ENCODE measurements around the gene DAB1. TPM values are rescaled to one million over a fixed set of nuclear protein-coding genes. Genes with fewer than 3 reads are reported as not detected.

The DAB1 gene
- total RNA-seq, 1 donor from 2014 or later = 14.0 TPM

DNA sequence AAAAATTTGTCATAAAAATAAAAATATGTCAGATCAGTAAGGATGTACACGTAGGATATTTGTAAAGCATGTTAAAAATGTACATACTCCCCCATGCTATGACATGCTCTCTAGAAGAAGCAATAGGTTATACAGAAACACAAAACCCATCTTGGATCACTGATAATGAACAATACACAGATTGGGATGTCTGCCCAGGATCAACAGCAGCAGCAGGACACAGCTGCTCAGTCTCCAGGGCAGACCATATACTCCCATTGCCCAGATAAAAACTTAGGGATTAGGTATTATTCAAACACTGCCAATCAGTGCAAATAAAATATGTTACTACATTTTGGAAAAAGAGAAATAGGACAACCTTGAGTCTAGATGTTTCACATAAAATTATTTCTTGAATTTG, 39.0 kb downstream of the DAB1 start:
- Mint-ChIP-seq H3K9me3 (peaks cover 3% of the 10 kb centered on the region), H3K27ac (ENCODE audit: unreplicated experiment) (no peak overlapping the region), H3K36me3 (ENCODE audit: low read depth) (peaks cover 2% of the 10 kb centered on the region), H3K4me1 (peaks cover 27% of the 10 kb centered on the region), H3K27me3 (ENCODE audit: low read depth) (no peaks in the 10 kb centered on the region), H3K4me3 (no peak overlapping the region)
- TF ChIP-seq, protein P1, sequence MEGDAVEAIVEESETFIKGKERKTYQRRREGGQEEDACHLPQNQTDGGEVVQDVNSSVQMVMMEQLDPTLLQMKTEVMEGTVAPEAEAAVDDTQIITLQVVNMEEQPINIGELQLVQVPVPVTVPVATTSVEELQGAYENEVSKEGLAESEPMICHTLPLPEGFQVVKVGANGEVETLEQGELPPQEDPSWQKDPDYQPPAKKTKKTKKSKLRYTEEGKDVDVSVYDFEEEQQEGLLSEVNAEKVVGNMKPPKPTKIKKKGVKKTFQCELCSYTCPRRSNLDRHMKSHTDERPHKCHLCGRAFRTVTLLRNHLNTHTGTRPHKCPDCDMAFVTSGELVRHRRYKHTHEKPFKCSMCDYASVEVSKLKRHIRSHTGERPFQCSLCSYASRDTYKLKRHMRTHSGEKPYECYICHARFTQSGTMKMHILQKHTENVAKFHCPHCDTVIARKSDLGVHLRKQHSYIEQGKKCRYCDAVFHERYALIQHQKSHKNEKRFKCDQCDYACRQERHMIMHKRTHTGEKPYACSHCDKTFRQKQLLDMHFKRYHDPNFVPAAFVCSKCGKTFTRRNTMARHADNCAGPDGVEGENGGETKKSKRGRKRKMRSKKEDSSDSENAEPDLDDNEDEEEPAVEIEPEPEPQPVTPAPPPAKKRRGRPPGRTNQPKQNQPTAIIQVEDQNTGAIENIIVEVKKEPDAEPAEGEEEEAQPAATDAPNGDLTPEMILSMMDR (conservative IDR thresholded peaks at IDR 0.05) = no peak
- no peak for DNase-seq (ENCODE audit: low read depth, low spot score)

DNA sequence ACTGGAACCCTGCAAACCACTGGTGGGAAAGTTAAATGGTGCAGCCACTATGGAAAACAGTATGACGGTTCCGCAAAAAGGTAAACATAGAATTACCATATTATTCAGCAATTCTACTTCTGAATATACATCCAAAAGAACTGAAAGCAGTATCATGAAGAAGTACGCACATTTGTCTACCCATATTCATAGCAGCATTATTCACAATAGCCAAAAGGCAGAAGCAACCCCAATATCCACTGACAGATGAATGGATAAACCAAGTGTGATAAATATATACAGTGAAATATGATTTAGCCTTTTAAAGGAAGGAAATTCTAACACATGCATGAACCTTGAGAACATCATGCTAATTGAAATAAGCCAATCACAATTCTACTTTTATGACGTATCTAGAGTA, 39.6 kb downstream of the DAB1 start:
- H3K27me3 Mint-ChIP-seq (ENCODE audit: low read depth) = no peaks in the 10 kb centered on the region
- H3K9me3 Mint-ChIP-seq = peaks cover 3% of the 10 kb centered on the region
- H3K4me1 Mint-ChIP-seq = peaks cover 27% of the 10 kb centered on the region
- H3K36me3 Mint-ChIP-seq (ENCODE audit: low read depth) = peaks cover 2% of the 10 kb centered on the region
- DNase-seq (ENCODE audit: low read depth, low spot score) = no peak
- TF ChIP-seq, protein P1 (conservative IDR thresholded peaks at IDR 0.05) = no peak
- no peak overlapping the region for H3K27ac Mint-ChIP-seq (ENCODE audit: unreplicated experiment)
- H3K4me3 Mint-ChIP-seq = no peak overlapping the region

DNA sequence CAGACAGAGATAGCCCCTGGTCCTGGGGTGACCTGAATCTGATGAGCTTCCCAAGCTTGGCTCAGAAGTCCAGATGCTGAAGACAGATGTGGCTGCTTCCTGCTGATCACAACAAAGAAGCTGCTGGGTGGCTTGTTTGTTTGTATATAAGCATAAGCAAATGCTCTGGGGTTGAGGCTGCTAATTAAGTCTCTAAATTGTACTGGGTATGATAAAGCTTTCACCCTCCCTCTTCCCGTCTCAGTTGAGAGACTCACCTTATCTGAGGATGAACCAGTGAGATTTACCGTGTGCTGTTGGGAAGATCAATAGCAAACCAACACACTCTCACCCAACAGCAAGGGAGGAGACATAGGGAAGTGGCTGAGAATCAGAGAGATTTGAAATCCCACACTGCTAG, 42.0 kb downstream of the DAB1 start:
- Mint-ChIP-seq H3K27ac (ENCODE audit: unreplicated experiment) (peak overlapping the region; percentile 60), H3K4me1 (peaks cover 23% of the 10 kb centered on the region), H3K36me3 (ENCODE audit: low read depth) (no peaks in the 10 kb centered on the region), H3K4me3 (no peak overlapping the region), H3K27me3 (ENCODE audit: low read depth) (no peaks in the 10 kb centered on the region), H3K9me3 (no peaks in the 10 kb centered on the region)
- TF ChIP-seq, protein P1 (conservative IDR thresholded peaks at IDR 0.05) = no peak
- no peak for DNase-seq (ENCODE audit: low read depth, low spot score)

DNA sequence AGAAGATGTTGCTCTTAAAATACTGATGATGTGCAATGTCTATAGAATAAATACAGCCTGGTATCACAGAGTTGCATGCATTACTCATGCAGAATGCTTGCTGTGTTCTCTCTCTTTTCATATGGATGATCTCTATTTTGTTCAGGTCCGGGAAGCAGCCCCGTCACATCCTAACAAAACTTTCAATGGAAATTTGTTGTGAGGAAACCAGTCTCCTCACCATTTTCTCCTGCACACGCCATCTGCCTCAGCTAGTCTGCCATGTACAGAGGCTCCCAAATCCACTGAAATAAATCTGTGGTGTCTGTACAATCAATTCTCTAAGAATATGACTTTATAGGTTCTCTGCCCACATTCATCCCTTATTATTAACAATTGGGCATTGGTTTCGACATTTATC, 42.4 kb downstream of the DAB1 start:
- peaks cover 23% of the 10 kb centered on the region for H3K4me1 Mint-ChIP-seq
- no peaks in the 10 kb centered on the region for H3K27me3 Mint-ChIP-seq (ENCODE audit: low read depth)
- peak overlapping the region; percentile 76 for H3K27ac Mint-ChIP-seq (ENCODE audit: unreplicated experiment)
- no peak overlapping the region for H3K4me3 Mint-ChIP-seq
- DNase-seq (ENCODE audit: low read depth, low spot score) = no peak
- TF ChIP-seq, protein P1 (conservative IDR thresholded peaks at IDR 0.05) = no peak
- no peaks in the 10 kb centered on the region for H3K9me3 Mint-ChIP-seq
- H3K36me3 Mint-ChIP-seq (ENCODE audit: low read depth) = no peaks in the 10 kb centered on the region

DNA sequence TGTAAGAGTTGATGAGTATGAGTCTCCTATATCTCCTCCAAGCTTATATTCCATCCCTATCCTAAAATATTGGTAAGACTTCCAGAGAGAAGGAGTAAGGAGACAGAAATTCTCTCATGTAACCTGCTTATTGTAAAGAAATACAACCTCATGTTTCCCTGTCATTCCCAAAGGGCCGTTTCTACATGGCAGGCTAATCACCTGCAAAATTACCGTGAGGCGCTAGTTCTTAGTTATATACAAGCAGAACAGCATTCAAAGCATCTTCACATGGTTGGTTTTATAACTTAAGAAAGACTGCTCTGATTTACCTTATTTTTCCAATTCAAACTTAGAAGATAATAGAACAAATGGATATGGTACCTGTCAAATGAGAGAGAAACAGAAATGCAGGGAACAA, 42.9 kb downstream of the DAB1 start:
- TF ChIP-seq, protein P1 (conservative IDR thresholded peaks at IDR 0.05) = no peak
- Mint-ChIP-seq H3K27ac (ENCODE audit: unreplicated experiment) (no peak overlapping the region), H3K4me1 (peaks cover 21% of the 10 kb centered on the region), H3K4me3 (no peak overlapping the region), H3K27me3 (ENCODE audit: low read depth) (no peaks in the 10 kb centered on the region), H3K36me3 (ENCODE audit: low read depth) (no peaks in the 10 kb centered on the region), H3K9me3 (no peaks in the 10 kb centered on the region)
- DNase-seq (ENCODE audit: low read depth, low spot score) = no peak

DNA sequence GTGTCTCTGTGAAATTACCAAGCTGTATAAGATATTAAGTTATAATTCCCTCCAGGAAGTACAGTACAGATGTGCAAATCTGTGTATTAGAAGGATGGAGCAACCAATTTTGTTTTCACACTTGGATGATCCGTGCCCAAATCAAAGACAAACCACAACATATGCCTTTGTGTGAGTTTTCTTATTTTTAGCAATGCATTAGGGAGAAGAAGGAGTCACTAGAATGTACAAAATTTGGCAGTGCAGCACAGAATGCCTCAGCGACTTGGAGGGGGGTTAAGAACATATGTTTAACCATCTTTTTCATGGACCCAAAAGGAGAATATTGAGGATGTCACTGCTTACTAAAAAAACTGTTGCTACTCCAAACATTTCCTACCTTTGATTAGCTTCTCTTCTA, 45.3 kb downstream of the DAB1 start:
- no peak for DNase-seq (ENCODE audit: low read depth, low spot score)
- Mint-ChIP-seq H3K36me3 (ENCODE audit: low read depth) (no peaks in the 10 kb centered on the region), H3K4me3 (no peak overlapping the region), H3K27me3 (ENCODE audit: low read depth) (no peaks in the 10 kb centered on the region), H3K4me1 (peaks cover 13% of the 10 kb centered on the region), H3K27ac (ENCODE audit: unreplicated experiment) (no peak overlapping the region), H3K9me3 (no peaks in the 10 kb centered on the region)
- TF ChIP-seq, protein P1 (conservative IDR thresholded peaks at IDR 0.05) = no peak
